ENCODE results near the gene CNTD1.

CNTD1 gene

GRCh38 chr17:42779936-42780850, 18.5 kb upstream of the CNTD1 start, which contains the start of gene WNK4:
TSS of gene WNK4 (plus strand) at chr17:42780610. CDS start at chr17:42780699, 89 bp downstream.
- peak; percentile 38 for DNase-seq (ENCODE audit: low spot score)

- DNase-seq (ENCODE audit: low spot score): no peak
Observed at GRCh38 chr17:42780851-42781638, 17.6 kb upstream of the CNTD1 start.

GRCh38 chr17:42781639-42782165, 17.0 kb upstream of the CNTD1 start:
- no peak for DNase-seq (ENCODE audit: low spot score)

GRCh38 chr17:42782166-42783061, 16.2 kb upstream of the CNTD1 start:
- DNase-seq (ENCODE audit: low spot score): no peak

GRCh38 chr17:42783062-42783790, 15.4 kb upstream of the CNTD1 start:
- DNase-seq (ENCODE audit: low spot score): no peak

DNA sequence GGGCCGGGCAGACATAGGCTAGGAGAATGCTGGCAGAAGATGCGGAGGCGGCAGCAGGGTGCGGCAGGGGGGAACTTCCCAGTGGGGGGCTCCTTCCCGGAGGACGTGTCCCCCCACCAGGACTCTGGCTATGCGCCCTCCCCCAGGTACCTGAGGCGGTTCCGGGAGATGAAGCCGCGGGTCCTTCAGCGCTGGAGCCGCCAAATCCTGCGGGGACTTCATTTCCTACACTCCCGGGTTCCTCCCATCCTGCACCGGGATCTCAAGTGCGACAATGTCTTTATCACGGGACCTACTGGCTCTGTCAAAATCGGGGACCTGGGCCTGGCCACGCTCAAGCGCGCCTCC, 14.9 kb upstream of the CNTD1 start:
- no peak for DNase-seq (ENCODE audit: low spot score)

DNA sequence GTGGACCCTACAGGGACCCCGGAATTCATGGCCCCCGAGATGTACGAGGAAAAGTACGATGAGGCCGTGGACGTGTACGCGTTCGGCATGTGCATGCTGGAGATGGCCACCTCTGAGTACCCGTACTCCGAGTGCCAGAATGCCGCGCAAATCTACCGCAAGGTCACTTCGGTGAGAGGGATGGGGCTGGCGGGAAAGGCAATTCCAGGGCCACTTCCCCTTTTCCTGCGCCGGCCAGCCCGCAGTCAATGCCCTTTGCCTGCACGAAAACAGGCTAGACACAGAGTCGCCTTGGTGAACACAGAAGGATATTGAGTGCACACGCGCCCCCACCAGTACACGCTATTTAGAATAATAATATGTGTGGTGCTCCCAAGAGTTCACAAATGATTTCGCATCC, 14.3 kb upstream of the CNTD1 start:
- DNase-seq (ENCODE audit: low spot score): no peak

GRCh38 chr17:42784811-42785592, 13.7 kb upstream of the CNTD1 start:
- no peak for DNase-seq (ENCODE audit: low spot score)

GRCh38 chr17:42787266-42787665, 11.4 kb upstream of the CNTD1 start:
- DNase-seq (ENCODE audit: low spot score): no peak

- DNase-seq (ENCODE audit: low spot score): no peak
Observed at GRCh38 chr17:42791948-42792347, 6.7 kb upstream of the CNTD1 start.

- no peak for DNase-seq (ENCODE audit: low spot score)
Observed at GRCh38 chr17:42792545-42792944, 6.1 kb upstream of the CNTD1 start.

GRCh38 chr17:42795061-42795460, 3.6 kb upstream of the CNTD1 start:
- no peak for DNase-seq (ENCODE audit: low spot score)

DNA sequence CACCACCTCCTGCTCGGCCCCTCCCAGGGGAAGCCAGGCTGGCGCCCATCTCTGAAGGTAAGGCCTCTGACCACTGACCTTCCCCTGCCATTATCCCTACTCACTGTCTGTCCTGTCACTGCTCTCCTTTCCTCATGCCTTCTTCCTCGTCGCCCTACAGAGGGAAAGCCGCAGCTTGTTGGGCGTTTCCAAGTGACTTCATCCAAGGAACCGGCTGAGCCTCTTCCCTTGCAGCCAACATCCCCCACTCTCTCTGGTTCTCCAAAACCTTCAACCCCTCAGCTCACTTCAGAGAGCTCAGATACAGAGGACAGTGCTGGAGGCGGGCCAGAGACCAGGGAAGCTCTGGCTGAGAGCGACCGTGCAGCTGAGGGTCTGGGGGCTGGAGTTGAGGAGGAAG, 3.2 kb upstream of the CNTD1 start:
- no peak for DNase-seq (ENCODE audit: low spot score)

- no peak for DNase-seq (ENCODE audit: low spot score)
Observed at GRCh38 chr17:42796066-42796758, 2.4 kb upstream of the CNTD1 start.

- no peak for DNase-seq (ENCODE audit: low spot score)
Observed at GRCh38 chr17:42797067-42798007, 1.3 kb upstream of the CNTD1 start.

DNA sequence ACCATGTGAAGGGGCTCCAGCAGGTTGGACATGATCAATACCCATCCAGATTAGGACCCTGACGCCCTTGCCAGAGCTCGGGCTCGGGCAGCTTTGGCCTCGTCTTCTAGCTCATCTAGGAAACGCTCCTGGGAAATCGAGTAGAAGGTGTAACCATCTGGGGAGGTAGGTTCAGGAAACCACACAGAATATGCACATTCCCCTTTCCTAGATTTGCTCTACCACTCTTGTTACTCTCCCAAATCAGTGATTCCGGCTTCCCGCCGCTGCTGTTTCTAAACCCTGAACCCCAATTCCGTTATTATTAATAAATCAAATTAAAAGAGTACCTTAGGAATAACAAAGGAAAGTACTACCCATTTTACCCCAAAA, 664 bp upstream of the CNTD1 start:
- DNase-seq (ENCODE audit: low spot score): no peak

- DNase-seq (ENCODE audit: low spot score): no peak
Observed at GRCh38 chr17:42803074-42803883, 4.6 kb downstream of the CNTD1 start.

- DNase-seq (ENCODE audit: low spot score): no peak
Observed at GRCh38 chr17:42804918-42805367, 6.3 kb downstream of the CNTD1 start.
